Endothelial cell of umbilical vein (primary cell): ENCODE measurements around the gene FAM3B. TPM values are rescaled to one million over a fixed set of nuclear protein-coding genes. Genes with fewer than 3 reads are reported as not detected.

Source experiments
- BruUV-seq: library from RNA; stranded (reverse); fragments of 400-500 nt; replicated peaks from 2 replicates; lab custom pipeline; 2021; lab: Mats Ljungman, UMichigan
- CTCF ChIA-PET: fragments of 300-600, 350-600 bp; sonication (Branson Sonifier 250); formaldehyde crosslinking; loops from one replicate; lab custom pipeline; 2021; ENCODE audit warnings: antibody characterized with exemption, inconsistent platforms; lab: Charles Lee
- POLR2A ChIA-PET: fragments of 300-600, 350-600 bp; sonication (Branson Sonifier 250); formaldehyde crosslinking; loops from one replicate; lab custom pipeline; 2021; ENCODE audit warnings: antibody characterized with exemption, inconsistent platforms; lab: Charles Lee
- DNase-seq: peaks from one replicate; pipeline ENCODE4 v3.0.0-alpha.2; 2011; ENCODE audit warnings: low read depth, low spot score
- FAIRE-seq: peaks from 2 replicates; lab custom pipeline; 2011; peaks lifted over from hg19 to GRCh38; lab: Jason Lieb, UNC
- H2AFZ ChIP-seq: 2 replicates; pipeline ENCODE4 v1.6.0; 2012; ENCODE audit warnings: low read depth, low read length, control low read depth, inconsistent platforms
- H3K27ac ChIP-seq: 2 replicates; pipeline ENCODE4 v1.5.1; 2011; ENCODE audit warnings: low read depth, mild to moderate bottlenecking, control low read depth, low read length, moderate library complexity; ENCODE audit not compliant: insufficient read depth
- H3K27me3 ChIP-seq, 2 experiments: 2 replicates each; pipeline versions ENCODE4 v1.6.0 to v1.6.1; 2011; ENCODE audit warnings: low read length in 2 of 2, mixed read lengths in 1 of 2; ENCODE audit not compliant: control insufficient read depth in 2 of 2, insufficient read depth in 2 of 2
- H3K36me3 ChIP-seq, 2 experiments: 2 replicates in 1 of 2; 3 replicates in 1 of 2; pipeline ENCODE4 v1.5.1; 2011; ENCODE audit warnings: low read length in 2 of 2, mild to moderate bottlenecking in 1 of 2, moderate library complexity in 1 of 2; ENCODE audit not compliant: control insufficient read depth in 2 of 2, insufficient read depth in 2 of 2; ENCODE audit errors: extremely low read depth in 1 of 2
- H3K4me1 ChIP-seq: 3 replicates; pipeline ENCODE4 v1.5.1; 2011; ENCODE audit warnings: mild to moderate bottlenecking, low read length; ENCODE audit not compliant: control insufficient read depth, insufficient read depth; ENCODE audit errors: extremely low read depth
- H3K4me2 ChIP-seq: 2 replicates; pipeline ENCODE4 v1.6.1; 2011; ENCODE audit warnings: low read length, control low read depth, mixed read lengths; ENCODE audit not compliant: insufficient read depth
- H3K4me3 ChIP-seq, 3 experiments: fragments of 200-600 bp in 1 of 3; sonication (generic), shearing (Covaris generic) in 1 of 3; replicated peaks in 1 of 3; 2 replicates each; pipeline ENCODE4 v1.5.1; 2011 to 2016; ENCODE audit warnings: control low read depth in 3 of 3, low read length in 3 of 3, mild to moderate bottlenecking in 2 of 3, inconsistent platforms in 1 of 3, low read depth in 1 of 3, moderate library complexity in 1 of 3; ENCODE audit not compliant: insufficient read depth in 1 of 3
- H3K79me2 ChIP-seq: 2 replicates; pipeline ENCODE4 v1.6.0; 2012; ENCODE audit warnings: low read length, inconsistent platforms; ENCODE audit not compliant: control insufficient read depth, insufficient read depth
- H3K9ac ChIP-seq: replicated peaks from 2 replicates; pipeline ENCODE3; 2011; ENCODE audit warnings: low read length, control low read depth; ENCODE audit not compliant: insufficient read depth; ENCODE audit errors: extremely low read depth
- H3K9me1 ChIP-seq: replicated peaks from 3 replicates; pipeline ENCODE4 v1.6.0; 2011; ENCODE audit warnings: mild to moderate bottlenecking, low read length; ENCODE audit not compliant: control insufficient read depth, insufficient read depth; ENCODE audit errors: extremely low read depth
- H3K9me3 ChIP-seq: replicated peaks from 2 replicates; pipeline ENCODE4 v1.5.1; 2012; ENCODE audit warnings: low read length, inconsistent platforms; ENCODE audit not compliant: control insufficient read depth, insufficient read depth
- H4K20me1 ChIP-seq: replicated peaks from 2 replicates; pipeline ENCODE3; 2011; ENCODE audit warnings: mild to moderate bottlenecking, low read length; ENCODE audit not compliant: control insufficient read depth, insufficient read depth; ENCODE audit errors: extremely low read depth
- EZH2 ChIP-seq: IDR thresholded peaks from 2 replicates; pipeline ENCODE4 v1.6.1; 2012; ENCODE audit warnings: borderline replicate concordance, low read depth, mild to moderate bottlenecking, moderate library complexity, low read length, inconsistent platforms; ENCODE audit not compliant: severe bottlenecking
- FOS ChIP-seq: IDR thresholded peaks from 2 replicates; pipeline ENCODE4 v1.6.1; 2011; ENCODE audit warnings: mild to moderate bottlenecking, low read length, moderate library complexity, borderline replicate concordance; ENCODE audit not compliant: insufficient read depth
- GATA2 ChIP-seq: IDR thresholded peaks from 2 replicates; pipeline ENCODE4 v1.7.0; 2011; ENCODE audit warnings: low read depth, mild to moderate bottlenecking, moderate library complexity, mixed read lengths, low read length; ENCODE audit not compliant: insufficient read length, insufficient read depth
- JUN ChIP-seq: IDR thresholded peaks from 2 replicates; pipeline ENCODE4 v1.6.1; 2011; ENCODE audit warnings: borderline replicate concordance, low read depth; ENCODE audit not compliant: insufficient read length, insufficient read depth
- MYC ChIP-seq: IDR thresholded peaks from one replicate; pipeline ENCODE4 v1.6.1; 2011; ENCODE audit warnings: mild to moderate bottlenecking, low read depth, low read length
- POLR2A ChIP-seq: IDR thresholded peaks from 2 replicates; pipeline ENCODE4 v1.6.1; 2012; ENCODE audit warnings: low read depth, mild to moderate bottlenecking, control low read depth, low read length
- POLR2AphosphoS5 ChIP-seq: IDR thresholded peaks from 2 replicates; pipeline ENCODE4 v1.6.1; 2012; ENCODE audit warnings: low read depth, mild to moderate bottlenecking, control low read depth, low read length, moderate library complexity; ENCODE audit not compliant: insufficient read depth
- dilution Hi-C: fragments of 300-500 bp; cut with MboI; formaldehyde crosslinking; loops from one replicate; pipeline ENCODE4 v1.15.0; 2019; ENCODE audit warnings: low sequenced_read_pairs; ENCODE audit not compliant: extremely low pct_ligation_motif_present
- intact Hi-C: fragments of 100-400 bp; cut with micrococcal nuclease; formaldehyde crosslinking; loops from one replicate; pipeline ENCODE4 v1.10.0; 2022
- polyA plus RNA-seq, 4 experiments: library from polyadenylated mRNA; depleted of rRNA in 3 of 4; stranded (reverse) in 3 of 4; unstranded in 1 of 4; fragments of >200 nt; gene quantifications; 2 replicates each; pipeline versions ENCODE4 v1.2.1 to v1.2.3, GENCODE V29; 2011 to 2012; ENCODE audit warnings: missing spikeins in 1 of 4
- total RNA-seq: library from RNA; stranded (reverse); gene quantifications from 2 replicates; pipeline ENCODE4 v1.2.3, GENCODE V29; 2021
- TF ChIP-seq, protein P1 (sequence below): IDR thresholded peaks from 2 replicates; pipeline ENCODE4 v1.6.1; 2011; ENCODE audit not compliant: insufficient read depth, insufficient read length
- TF ChIP-seq, protein P2 (sequence below), 2 donors: IDR thresholded peaks; 1 replicate in 1 of 2; 2 replicates in 1 of 2; pipeline ENCODE4 v1.5.1; 2011; ENCODE audit warnings: low read length in 2 of 2, mild to moderate bottlenecking in 2 of 2, moderate library complexity in 2 of 2, control low read depth in 1 of 2, inconsistent platforms in 1 of 2, low read depth in 1 of 2; ENCODE audit not compliant: insufficient read depth in 1 of 2; ENCODE audit errors: extremely low read depth in 1 of 2

FAM3B gene
- total and polyA plus RNA-seq, 2 donors (not counting 3 experiments of a cell fraction or from before 2014, with no cell fraction given) = not detected

DNA sequence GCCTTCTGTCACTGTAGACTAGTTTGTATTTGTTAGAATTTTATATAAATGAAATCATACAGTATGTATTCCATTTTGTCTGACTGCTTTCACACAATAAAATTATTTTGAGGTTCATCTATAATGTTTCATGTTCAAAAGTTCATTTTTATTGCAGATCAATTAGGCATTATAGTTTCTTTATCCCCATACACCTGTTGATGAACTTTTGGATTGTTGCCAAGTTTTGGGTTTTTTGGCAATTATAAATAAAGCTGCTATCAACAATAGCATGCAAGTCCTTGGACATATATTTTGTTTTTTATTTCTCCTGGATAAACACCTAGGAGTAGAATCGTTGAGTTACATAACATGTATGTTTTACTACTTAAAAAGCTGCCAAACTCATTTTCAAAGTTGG is 47.1 kb upstream of the FAM3B start:
- Histone ChIP-seq H2AFZ (no peak overlapping the region), H3K4me3 (no peak overlapping the region), H3K4me2 (no peak overlapping the region), H3K9ac (no peak overlapping the region), H3K27ac (no peak overlapping the region), H3K27me3 (no peaks in the 10 kb centered on the region), H3K79me2 (no peaks in the 10 kb centered on the region), H4K20me1 (no peaks in the 10 kb centered on the region), H3K36me3 (no peaks in the 10 kb centered on the region), H3K4me1 (no peaks in the 10 kb centered on the region), H3K9me3 (no peaks in the 10 kb centered on the region), H3K9me1 (no peaks in the 10 kb centered on the region)
- intact Hi-C loops (no loop called here), dilution Hi-C loops (no loop called here)
- no peak for TF ChIP-seq FOS
- TF ChIP-seq, protein P1, sequence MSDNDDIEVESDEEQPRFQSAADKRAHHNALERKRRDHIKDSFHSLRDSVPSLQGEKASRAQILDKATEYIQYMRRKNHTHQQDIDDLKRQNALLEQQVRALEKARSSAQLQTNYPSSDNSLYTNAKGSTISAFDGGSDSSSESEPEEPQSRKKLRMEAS = no peak
- no peak for TF ChIP-seq GATA2
- no peak for TF ChIP-seq EZH2
- TF ChIP-seq MYC = no peak
- TF ChIP-seq JUN = no peak
- TF ChIP-seq POLR2A = no peak
- TF ChIP-seq, protein P2, sequence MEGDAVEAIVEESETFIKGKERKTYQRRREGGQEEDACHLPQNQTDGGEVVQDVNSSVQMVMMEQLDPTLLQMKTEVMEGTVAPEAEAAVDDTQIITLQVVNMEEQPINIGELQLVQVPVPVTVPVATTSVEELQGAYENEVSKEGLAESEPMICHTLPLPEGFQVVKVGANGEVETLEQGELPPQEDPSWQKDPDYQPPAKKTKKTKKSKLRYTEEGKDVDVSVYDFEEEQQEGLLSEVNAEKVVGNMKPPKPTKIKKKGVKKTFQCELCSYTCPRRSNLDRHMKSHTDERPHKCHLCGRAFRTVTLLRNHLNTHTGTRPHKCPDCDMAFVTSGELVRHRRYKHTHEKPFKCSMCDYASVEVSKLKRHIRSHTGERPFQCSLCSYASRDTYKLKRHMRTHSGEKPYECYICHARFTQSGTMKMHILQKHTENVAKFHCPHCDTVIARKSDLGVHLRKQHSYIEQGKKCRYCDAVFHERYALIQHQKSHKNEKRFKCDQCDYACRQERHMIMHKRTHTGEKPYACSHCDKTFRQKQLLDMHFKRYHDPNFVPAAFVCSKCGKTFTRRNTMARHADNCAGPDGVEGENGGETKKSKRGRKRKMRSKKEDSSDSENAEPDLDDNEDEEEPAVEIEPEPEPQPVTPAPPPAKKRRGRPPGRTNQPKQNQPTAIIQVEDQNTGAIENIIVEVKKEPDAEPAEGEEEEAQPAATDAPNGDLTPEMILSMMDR (IDR thresholded peaks at IDR 0.05; ENCODE audit: extremely low read depth in 1 of 2, insufficient read depth in 1 of 2, low read depth in 1 of 2, low read length in 2 of 2) = no peak
- no peak for TF ChIP-seq POLR2AphosphoS5
- no TSS peak for BruUV-seq
- FAIRE-seq (no peak), DNase-seq (no peak)
- CTCF ChIA-PET = no interaction called here
- POLR2A ChIA-PET = no interaction called here
